Type B pancreatic cell (in vitro differentiated cells): ENCODE data around the gene FBXO31. TPM values are rescaled to one million over a fixed set of nuclear protein-coding genes. Genes with fewer than 3 reads are reported as not detected.

ENCODE experiments used
- DNase-seq: peaks from one replicate; pipeline ENCODE4 v3.0.0; 2021; ENCODE audit warnings: mixed read lengths; ENCODE audit not compliant: unreplicated experiment; ENCODE audit errors: extremely low spot score
- H3K27ac Mint-ChIP-seq: 2 replicates; pipeline ENCODE4 v1.8.0; 2021; ENCODE audit warnings: mild to moderate bottlenecking, mixed read lengths
- H3K27me3 Mint-ChIP-seq: 2 replicates; pipeline ENCODE4 v1.8.0; 2021; ENCODE audit warnings: mixed read lengths
- H3K36me3 Mint-ChIP-seq: 2 replicates; pipeline ENCODE4 v1.8.0; 2021; ENCODE audit warnings: mixed read lengths
- H3K4me1 Mint-ChIP-seq: one replicate; pipeline ENCODE4 v1.8.0; 2021; ENCODE audit warnings: mixed read lengths; ENCODE audit not compliant: unreplicated experiment
- H3K4me3 Mint-ChIP-seq: 2 replicates; pipeline ENCODE4 v1.8.0; 2021; ENCODE audit warnings: mild to moderate bottlenecking, mixed read lengths
- H3K9me3 Mint-ChIP-seq: 2 replicates; pipeline ENCODE4 v1.8.0; 2021; ENCODE audit warnings: mixed read lengths
- total RNA-seq: library from RNA; stranded (reverse); gene quantifications from 2 replicates; pipeline ENCODE4 v1.2.1, GENCODE V29; 2021; ENCODE audit warnings: low replicate concordance
- TF ChIP-seq, protein P1 (sequence below): fragments of 200-600 bp; sonication (generic); conservative IDR thresholded peaks from 2 replicates; pipeline ENCODE4 v1.5.0; 2021; ENCODE audit warnings: antibody characterized with exemption, mild to moderate bottlenecking

Gene FBXO31
- total RNA-seq, 1 donor from 2014 or later = 35.1 TPM

DNA sequence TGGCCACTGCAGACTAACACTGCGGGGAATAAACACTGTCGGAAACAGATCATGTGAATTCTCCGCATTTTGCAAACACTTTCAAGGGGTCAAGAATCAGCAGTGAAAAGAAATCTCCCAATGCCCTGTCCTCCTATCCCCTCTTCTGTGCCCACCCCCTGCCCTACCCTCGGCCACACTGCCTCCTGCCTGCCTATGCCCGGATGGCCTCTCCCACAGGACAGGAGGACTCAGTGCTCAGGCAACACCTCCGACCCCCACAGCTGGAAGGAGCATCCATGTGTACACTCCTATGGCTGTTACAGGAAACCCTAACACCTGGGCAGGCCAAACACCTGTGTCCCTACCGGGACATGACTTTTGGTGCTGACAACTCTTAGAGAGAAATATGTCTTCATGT, 24.5 kb downstream of the FBXO31 start:
- Mint-ChIP-seq H3K27ac (no peak overlapping the region), H3K27me3 (no peaks in the 10 kb centered on the region)

GRCh38 chr16:87358696-87359095, 24.9 kb downstream of the FBXO31 start:
- Mint-ChIP-seq H3K9me3 (no peaks in the 10 kb centered on the region), H3K27ac (no peak overlapping the region), H3K4me3 (no peak overlapping the region), H3K4me1 (peaks cover 9% of the 10 kb centered on the region), H3K36me3 (peaks cover 20% of the 10 kb centered on the region), H3K27me3 (no peaks in the 10 kb centered on the region)
- DNase-seq = no peak
- TF ChIP-seq, protein P1, sequence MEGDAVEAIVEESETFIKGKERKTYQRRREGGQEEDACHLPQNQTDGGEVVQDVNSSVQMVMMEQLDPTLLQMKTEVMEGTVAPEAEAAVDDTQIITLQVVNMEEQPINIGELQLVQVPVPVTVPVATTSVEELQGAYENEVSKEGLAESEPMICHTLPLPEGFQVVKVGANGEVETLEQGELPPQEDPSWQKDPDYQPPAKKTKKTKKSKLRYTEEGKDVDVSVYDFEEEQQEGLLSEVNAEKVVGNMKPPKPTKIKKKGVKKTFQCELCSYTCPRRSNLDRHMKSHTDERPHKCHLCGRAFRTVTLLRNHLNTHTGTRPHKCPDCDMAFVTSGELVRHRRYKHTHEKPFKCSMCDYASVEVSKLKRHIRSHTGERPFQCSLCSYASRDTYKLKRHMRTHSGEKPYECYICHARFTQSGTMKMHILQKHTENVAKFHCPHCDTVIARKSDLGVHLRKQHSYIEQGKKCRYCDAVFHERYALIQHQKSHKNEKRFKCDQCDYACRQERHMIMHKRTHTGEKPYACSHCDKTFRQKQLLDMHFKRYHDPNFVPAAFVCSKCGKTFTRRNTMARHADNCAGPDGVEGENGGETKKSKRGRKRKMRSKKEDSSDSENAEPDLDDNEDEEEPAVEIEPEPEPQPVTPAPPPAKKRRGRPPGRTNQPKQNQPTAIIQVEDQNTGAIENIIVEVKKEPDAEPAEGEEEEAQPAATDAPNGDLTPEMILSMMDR = no peak

More for the DNA sequence above, 24.5 kb downstream of the FBXO31 start:
- Mint-ChIP-seq H3K36me3 (peaks cover 20% of the 10 kb centered on the region), H3K9me3 (no peaks in the 10 kb centered on the region), H3K4me3 (no peak overlapping the region), H3K4me1 (peaks cover 13% of the 10 kb centered on the region)
- no peak for DNase-seq
- TF ChIP-seq, protein P1 = no peak

DNA sequence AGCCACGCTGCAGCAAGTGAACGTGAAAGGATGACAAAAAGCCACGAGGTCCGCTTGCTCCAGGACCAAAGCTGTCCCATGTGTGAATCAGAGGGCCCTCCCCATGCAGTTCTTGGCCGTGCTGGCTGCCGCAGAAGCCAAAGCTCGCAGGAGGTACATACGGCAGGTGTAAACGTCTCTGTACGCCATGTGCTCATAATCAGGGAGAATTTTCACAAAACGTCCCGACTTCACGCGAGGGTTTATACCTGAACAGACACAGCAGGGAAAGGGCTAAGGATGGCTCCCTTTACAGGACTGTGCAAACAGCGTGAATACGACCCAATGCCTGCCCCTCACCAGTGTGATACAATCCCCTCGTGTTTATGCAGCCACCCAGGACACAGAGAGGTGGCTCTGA, 25.3 kb downstream of the FBXO31 start:
- H3K36me3 Mint-ChIP-seq = peaks cover 16% of the 10 kb centered on the region

GRCh38 chr16:87356491-87356853, 27.1 kb downstream of the FBXO31 start:
- no peaks in the 10 kb centered on the region for H3K27me3 Mint-ChIP-seq
- H3K36me3 Mint-ChIP-seq = peaks cover 16% of the 10 kb centered on the region
- peaks cover 4% of the 10 kb centered on the region for H3K4me1 Mint-ChIP-seq
- no peak overlapping the region for H3K4me3 Mint-ChIP-seq
- peak overlapping the region; percentile 26 for H3K27ac Mint-ChIP-seq
- TF ChIP-seq, protein P1 = no peak
- H3K9me3 Mint-ChIP-seq = no peaks in the 10 kb centered on the region
- no peak for DNase-seq

More for the DNA sequence above, 25.3 kb downstream of the FBXO31 start:
- TF ChIP-seq, protein P1 = no peak
- no peak for DNase-seq
- no peaks in the 10 kb centered on the region for H3K9me3 Mint-ChIP-seq
- no peaks in the 10 kb centered on the region for H3K27me3 Mint-ChIP-seq
- no peak overlapping the region for H3K4me3 Mint-ChIP-seq
- peaks cover 4% of the 10 kb centered on the region for H3K4me1 Mint-ChIP-seq
- peak overlapping the region; percentile 41 for H3K27ac Mint-ChIP-seq

- Mint-ChIP-seq H3K27ac (no peak overlapping the region), H3K4me1 (peaks cover 17% of the 10 kb centered on the region), H3K4me3 (no peak overlapping the region), H3K36me3 (peaks cover 11% of the 10 kb centered on the region), H3K27me3 (no peaks in the 10 kb centered on the region), H3K9me3 (no peaks in the 10 kb centered on the region)
- TF ChIP-seq, protein P1 = no peak
- no peak for DNase-seq
Observed at GRCh38 chr16:87353613-87354012, 30.0 kb downstream of the FBXO31 start.

DNA sequence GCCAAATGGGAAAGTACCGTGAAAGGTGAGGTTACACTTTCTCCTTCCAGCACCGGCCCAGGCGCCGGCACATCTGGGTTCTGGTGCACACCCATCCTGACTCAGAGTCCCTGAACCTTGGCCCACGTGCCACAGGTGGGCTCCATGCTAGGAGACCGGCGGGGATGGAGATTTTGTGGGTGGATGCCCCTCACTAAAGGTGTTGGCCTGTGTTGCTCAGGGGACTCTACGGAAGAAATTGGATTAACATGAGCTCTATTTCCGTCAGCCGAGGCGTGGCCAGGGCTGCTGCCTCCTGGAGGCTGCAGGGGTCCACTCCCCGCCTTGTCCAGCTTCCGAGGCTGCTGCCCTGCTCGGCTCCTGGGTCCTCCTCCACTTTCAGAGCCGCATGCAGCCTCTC, 30.8 kb downstream of the FBXO31 start:
- H3K27ac Mint-ChIP-seq = no peak overlapping the region
- no peaks in the 10 kb centered on the region for H3K9me3 Mint-ChIP-seq
- peaks cover 8% of the 10 kb centered on the region for H3K36me3 Mint-ChIP-seq
- H3K27me3 Mint-ChIP-seq = no peaks in the 10 kb centered on the region
- H3K4me3 Mint-ChIP-seq = no peak overlapping the region
- TF ChIP-seq, protein P1 = no peak
- no peak for DNase-seq
- peaks cover 17% of the 10 kb centered on the region for H3K4me1 Mint-ChIP-seq
